Measurements from ENCODE around the gene MCF2L. TPM values are rescaled to one million over a fixed set of nuclear protein-coding genes. Genes with fewer than 3 reads are reported as not detected.

Gene MCF2L
- polyA plus RNA-seq, 1 donor from 2014 or later = 88.0 TPM

- Histone ChIP-seq H3K4me3 (ENCODE audit: low read length) (no peak overlapping the region), H3K9ac (ENCODE audit: low read length) (no peak overlapping the region), H3K9me3 (ENCODE audit: low read length) (peaks cover 3% of the 10 kb centered on the region), H3K36me3 (ENCODE audit: insufficient read depth, low read length) (no peaks in the 10 kb centered on the region), H4K20me1 (ENCODE audit: insufficient read depth) (no peaks in the 10 kb centered on the region), H3K27ac (ENCODE audit: low read length) (no peak overlapping the region), H2AFZ (ENCODE audit: low read depth, low read length) (no peak overlapping the region), H3K27me3 (ENCODE audit: insufficient read depth, low read depth, low read length) (no peaks in the 10 kb centered on the region), H3K9me2 (ENCODE audit: insufficient read depth, low read length) (no peaks in the 10 kb centered on the region), H3K4me2 (ENCODE audit: low read length) (no peak overlapping the region), H3K79me2 (replicated peaks; ENCODE audit: insufficient read depth, low read length) (no peaks in the 10 kb centered on the region), H3F3A (ENCODE audit: insufficient read depth, low read length, poor library complexity, severe bottlenecking) (no peaks in the 10 kb centered on the region)
- no peak for TF ChIP-seq POLR2AphosphoS5 (IDR thresholded peaks at IDR 0.05)
- TF ChIP-seq SMC3 (conservative IDR thresholded peaks at IDR 0.05; ENCODE audit: poor library complexity) = no peak
- no peak for TF ChIP-seq MXI1 (conservative IDR thresholded peaks at IDR 0.05; ENCODE audit: poor library complexity, severe bottlenecking)
These were observed 9.8 kb downstream of the MCF2L start for GRCh38 chr13:112978561-112979405.

GRCh38 chr13:112979406-112979902, 10.4 kb downstream of the MCF2L start:
- H3K27ac ChIP-seq (ENCODE audit: low read length) = no peak overlapping the region
- no peaks in the 10 kb centered on the region for H4K20me1 ChIP-seq (ENCODE audit: insufficient read depth)
- TF ChIP-seq CTCF (IDR thresholded peaks at IDR 0.05; ENCODE audit: poor library complexity, severe bottlenecking) = no peak
- TF ChIP-seq EZH2 (IDR thresholded peaks at IDR 0.05; ENCODE audit: borderline replicate concordance, insufficient read depth, low read length, poor library complexity, severe bottlenecking) = no peak
- no peak for TF ChIP-seq RAD21 (conservative IDR thresholded peaks at IDR 0.05)
- no peak for TF ChIP-seq REST (IDR thresholded peaks at IDR 0.05; ENCODE audit: borderline replicate concordance)
- TF ChIP-seq EP300 (conservative IDR thresholded peaks at IDR 0.05; ENCODE audit: poor library complexity, severe bottlenecking) = no peak
- TF ChIP-seq SMC3 (conservative IDR thresholded peaks at IDR 0.05; ENCODE audit: poor library complexity) = no peak
- no peak for TF ChIP-seq POLR2AphosphoS5 (IDR thresholded peaks at IDR 0.05)
- TF ChIP-seq TAF1 (IDR thresholded peaks at IDR 0.05; ENCODE audit: low read depth) = no peak
- TF ChIP-seq MXI1 (conservative IDR thresholded peaks at IDR 0.05; ENCODE audit: poor library complexity, severe bottlenecking) = no peak
- no peak overlapping the region for H3K4me3 ChIP-seq (ENCODE audit: low read length)
- no peaks in the 10 kb centered on the region for H3K27me3 ChIP-seq (ENCODE audit: insufficient read depth, low read depth, low read length)
- H3F3A ChIP-seq (ENCODE audit: insufficient read depth, low read length, poor library complexity, severe bottlenecking) = no peaks in the 10 kb centered on the region
- H3K9ac ChIP-seq (ENCODE audit: low read length) = no peak overlapping the region
- H2AFZ ChIP-seq (ENCODE audit: low read depth, low read length) = no peak overlapping the region
- no peaks in the 10 kb centered on the region for H3K79me2 ChIP-seq (replicated peaks; ENCODE audit: insufficient read depth, low read length)
- peaks cover 3% of the 10 kb centered on the region for H3K9me3 ChIP-seq (ENCODE audit: low read length)
- H3K4me2 ChIP-seq (ENCODE audit: low read length) = no peak overlapping the region
- H3K36me3 ChIP-seq (ENCODE audit: insufficient read depth, low read length) = no peaks in the 10 kb centered on the region
- no peaks in the 10 kb centered on the region for H3K9me2 ChIP-seq (ENCODE audit: insufficient read depth, low read length)

All from neural cell (in vitro differentiated cells).